ENCODE data around the gene MAMDC2. TPM values are rescaled to one million over a fixed set of nuclear protein-coding genes. Genes with fewer than 3 reads are reported as not detected.

Gene MAMDC2
- total RNA-seq, 1 experiment from 2014 or later, result 1.2 TPM

GRCh38 chr9:70094747-70095146, 51.1 kb downstream of the MAMDC2 start (continued):
- TF ChIP-seq, protein P1, sequence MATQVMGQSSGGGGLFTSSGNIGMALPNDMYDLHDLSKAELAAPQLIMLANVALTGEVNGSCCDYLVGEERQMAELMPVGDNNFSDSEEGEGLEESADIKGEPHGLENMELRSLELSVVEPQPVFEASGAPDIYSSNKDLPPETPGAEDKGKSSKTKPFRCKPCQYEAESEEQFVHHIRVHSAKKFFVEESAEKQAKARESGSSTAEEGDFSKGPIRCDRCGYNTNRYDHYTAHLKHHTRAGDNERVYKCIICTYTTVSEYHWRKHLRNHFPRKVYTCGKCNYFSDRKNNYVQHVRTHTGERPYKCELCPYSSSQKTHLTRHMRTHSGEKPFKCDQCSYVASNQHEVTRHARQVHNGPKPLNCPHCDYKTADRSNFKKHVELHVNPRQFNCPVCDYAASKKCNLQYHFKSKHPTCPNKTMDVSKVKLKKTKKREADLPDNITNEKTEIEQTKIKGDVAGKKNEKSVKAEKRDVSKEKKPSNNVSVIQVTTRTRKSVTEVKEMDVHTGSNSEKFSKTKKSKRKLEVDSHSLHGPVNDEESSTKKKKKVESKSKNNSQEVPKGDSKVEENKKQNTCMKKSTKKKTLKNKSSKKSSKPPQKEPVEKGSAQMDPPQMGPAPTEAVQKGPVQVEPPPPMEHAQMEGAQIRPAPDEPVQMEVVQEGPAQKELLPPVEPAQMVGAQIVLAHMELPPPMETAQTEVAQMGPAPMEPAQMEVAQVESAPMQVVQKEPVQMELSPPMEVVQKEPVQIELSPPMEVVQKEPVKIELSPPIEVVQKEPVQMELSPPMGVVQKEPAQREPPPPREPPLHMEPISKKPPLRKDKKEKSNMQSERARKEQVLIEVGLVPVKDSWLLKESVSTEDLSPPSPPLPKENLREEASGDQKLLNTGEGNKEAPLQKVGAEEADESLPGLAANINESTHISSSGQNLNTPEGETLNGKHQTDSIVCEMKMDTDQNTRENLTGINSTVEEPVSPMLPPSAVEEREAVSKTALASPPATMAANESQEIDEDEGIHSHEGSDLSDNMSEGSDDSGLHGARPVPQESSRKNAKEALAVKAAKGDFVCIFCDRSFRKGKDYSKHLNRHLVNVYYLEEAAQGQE (IDR thresholded peaks at IDR 0.05; ENCODE audit: low read depth), result no peak
- TF ChIP-seq TCF7L2 (IDR thresholded peaks at IDR 0.05; ENCODE audit: borderline replicate concordance, extremely low read depth, insufficient read depth, insufficient read length) (no peak), CEBPB (IDR thresholded peaks at IDR 0.05; ENCODE audit: low read depth) (no peak)
- TF ChIP-seq, protein P2, sequence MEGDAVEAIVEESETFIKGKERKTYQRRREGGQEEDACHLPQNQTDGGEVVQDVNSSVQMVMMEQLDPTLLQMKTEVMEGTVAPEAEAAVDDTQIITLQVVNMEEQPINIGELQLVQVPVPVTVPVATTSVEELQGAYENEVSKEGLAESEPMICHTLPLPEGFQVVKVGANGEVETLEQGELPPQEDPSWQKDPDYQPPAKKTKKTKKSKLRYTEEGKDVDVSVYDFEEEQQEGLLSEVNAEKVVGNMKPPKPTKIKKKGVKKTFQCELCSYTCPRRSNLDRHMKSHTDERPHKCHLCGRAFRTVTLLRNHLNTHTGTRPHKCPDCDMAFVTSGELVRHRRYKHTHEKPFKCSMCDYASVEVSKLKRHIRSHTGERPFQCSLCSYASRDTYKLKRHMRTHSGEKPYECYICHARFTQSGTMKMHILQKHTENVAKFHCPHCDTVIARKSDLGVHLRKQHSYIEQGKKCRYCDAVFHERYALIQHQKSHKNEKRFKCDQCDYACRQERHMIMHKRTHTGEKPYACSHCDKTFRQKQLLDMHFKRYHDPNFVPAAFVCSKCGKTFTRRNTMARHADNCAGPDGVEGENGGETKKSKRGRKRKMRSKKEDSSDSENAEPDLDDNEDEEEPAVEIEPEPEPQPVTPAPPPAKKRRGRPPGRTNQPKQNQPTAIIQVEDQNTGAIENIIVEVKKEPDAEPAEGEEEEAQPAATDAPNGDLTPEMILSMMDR (IDR thresholded peaks at IDR 0.05 in 2 of 3, conservative IDR thresholded peaks at IDR 0.05 in 1 of 3; ENCODE audit: borderline replicate concordance in 1 of 3, insufficient read depth in 1 of 3, low read depth in 2 of 3, low read length in 2 of 3), result no peak

GRCh38 chr9:70097187-70097586, 53.5 kb downstream of the MAMDC2 start:
- no peak overlapping the region for H3K4me3 ChIP-seq (replicated peaks in 1 of 2; ENCODE audit: low read depth in 1 of 2, low read length in 2 of 2)
- BruUV-seq (replicated peaks), result no TSS peak
- H3K9me3 ChIP-seq (ENCODE audit: control insufficient read depth in 1 of 2, insufficient read depth in 1 of 2, low read depth in 1 of 2, low read length in 2 of 2), result no peaks in the 10 kb centered on the region
- no peak overlapping the region for H3K9ac ChIP-seq (ENCODE audit: low read length)
- no peaks in the 10 kb centered on the region for H3K4me1 ChIP-seq (ENCODE audit: control insufficient read depth in 1 of 2, insufficient read depth in 2 of 2, low read length in 2 of 2)
- ChIA-PET POLR2A (no interaction called here), RAD21 (ENCODE audit: low non-redundant PET in 1 of 2, low total read pairs in 2 of 2, uncharacterized antibody in 2 of 2, unreplicated experiment in 2 of 2) (no interaction called here), CTCF (no interaction called here)
- no peak overlapping the region for H3K27ac ChIP-seq (ENCODE audit: low read depth, low read length)
- no peak for DNase-seq (ENCODE audit: low read depth, low spot score)
- H3K79me2 ChIP-seq (ENCODE audit: insufficient read depth, low read length), result no peaks in the 10 kb centered on the region
- intact Hi-C loops (cut with micrococcal nuclease), result no loop called here
- H3K36me3 ChIP-seq (ENCODE audit: control insufficient read depth in 1 of 2, insufficient read depth in 2 of 2, low read length in 2 of 2), result no peaks in the 10 kb centered on the region
- no peaks in the 10 kb centered on the region for H3K9me2 ChIP-seq (ENCODE audit: insufficient read depth)
- no peak overlapping the region for H2AFZ ChIP-seq (ENCODE audit: low read depth, low read length, poor library complexity, severe bottlenecking)
- no peak for TF ChIP-seq RAD21 (IDR thresholded peaks at IDR 0.05; ENCODE audit: low read depth)
- TF ChIP-seq ZNF274 (IDR thresholded peaks at IDR 0.05; ENCODE audit: low read depth, low read length), result no peak
- no peak for TF ChIP-seq CEBPB (IDR thresholded peaks at IDR 0.05; ENCODE audit: low read depth)
- no peak for TF ChIP-seq EZH2phosphoT487 (IDR thresholded peaks at IDR 0.05; ENCODE audit: borderline replicate concordance)
- TF ChIP-seq POLR2A (IDR thresholded peaks at IDR 0.05; ENCODE audit: borderline replicate concordance, extremely low read depth, insufficient read depth, insufficient read length), result no peak
- no peak for TF ChIP-seq FOSL1 (IDR thresholded peaks at IDR 0.05; ENCODE audit: low read depth)
- no peak for TF ChIP-seq YY1 (IDR thresholded peaks at IDR 0.05; ENCODE audit: extremely low read depth, insufficient replicate concordance, low read depth, low read length)
- TF ChIP-seq, protein P3, sequence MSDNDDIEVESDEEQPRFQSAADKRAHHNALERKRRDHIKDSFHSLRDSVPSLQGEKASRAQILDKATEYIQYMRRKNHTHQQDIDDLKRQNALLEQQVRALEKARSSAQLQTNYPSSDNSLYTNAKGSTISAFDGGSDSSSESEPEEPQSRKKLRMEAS (IDR thresholded peaks at IDR 0.05), result no peak
- TF ChIP-seq SIN3A (IDR thresholded peaks at IDR 0.05; ENCODE audit: low read depth), result no peak
- no peak for TF ChIP-seq POLR2AphosphoS5 (IDR thresholded peaks at IDR 0.05; ENCODE audit: low read depth, low read length)
- TF ChIP-seq TCF7L2 (IDR thresholded peaks at IDR 0.05; ENCODE audit: borderline replicate concordance, extremely low read depth, insufficient read depth, insufficient read length), result no peak
- no peak for TF ChIP-seq EZH2 (IDR thresholded peaks at IDR 0.05)
- H3K27me3 ChIP-seq (ENCODE audit: insufficient read depth, low read length), result no peaks in the 10 kb centered on the region; the same call in 1 of the 2 replicates
- no peaks in the 10 kb centered on the region for H4K20me1 ChIP-seq (ENCODE audit: insufficient read depth)
- H3K4me2 ChIP-seq (ENCODE audit: low read length), result no peak overlapping the region
- ATAC-seq, result no peak

Data from HCT116 (cell line).